22Rv1 (cell line): ENCODE data around the gene RGR.

ENCODE experiments used
- H3K27ac ChIP-seq: fragments of 450-650 bp; 2 replicates; pipeline ENCODE4 v1.5.1; 2017
- ZFX ChIP-seq: fragments of 450-650 bp; IDR thresholded peaks from 2 replicates; pipeline ENCODE4 v1.6.1; 2017; ENCODE audit warnings: antibody characterized with exemption, borderline replicate concordance
- TF ChIP-seq, protein P1 (sequence below): fragments of 450-650 bp; IDR thresholded peaks from 2 replicates; pipeline ENCODE4 v1.5.1; 2017; ENCODE audit warnings: mild to moderate bottlenecking

Gene RGR

DNA sequence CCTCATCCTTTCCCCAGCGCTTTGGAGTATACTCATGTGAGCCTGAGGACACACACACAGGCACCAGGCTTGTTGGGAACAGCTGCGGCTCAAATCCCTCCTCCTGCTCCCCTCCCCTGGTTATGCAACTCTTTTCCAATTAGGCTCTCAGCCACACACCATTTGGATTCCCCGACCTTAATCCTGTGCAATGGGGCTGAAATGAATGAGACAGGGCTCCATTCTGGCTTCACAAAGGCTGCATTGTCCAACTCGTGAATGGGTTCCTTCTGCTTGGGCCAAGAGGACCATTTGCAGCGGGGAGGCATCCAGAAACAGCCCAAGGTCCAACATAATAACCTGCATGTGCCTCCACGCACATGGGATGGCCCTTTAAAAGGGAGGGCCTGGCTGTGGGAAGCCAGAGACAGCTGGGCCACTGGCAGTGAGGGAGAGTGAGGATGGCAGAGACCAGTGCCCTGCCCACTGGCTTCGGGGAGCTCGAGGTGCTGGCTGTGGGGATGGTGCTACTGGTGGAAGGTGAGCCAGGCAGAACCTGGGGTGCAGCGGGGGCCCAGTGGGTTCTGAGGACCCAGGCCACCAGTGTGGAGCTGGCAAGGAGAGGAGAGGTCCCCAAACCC is at the start of gene RGR:
TSS of gene RGR (plus strand) at position 403 of the 620 bp plus-strand sequence. CDS start at position 441, 38 bp downstream.
- no peak within 1 kb of the TSS for H3K27ac ChIP-seq
- TF ChIP-seq, protein P1, sequence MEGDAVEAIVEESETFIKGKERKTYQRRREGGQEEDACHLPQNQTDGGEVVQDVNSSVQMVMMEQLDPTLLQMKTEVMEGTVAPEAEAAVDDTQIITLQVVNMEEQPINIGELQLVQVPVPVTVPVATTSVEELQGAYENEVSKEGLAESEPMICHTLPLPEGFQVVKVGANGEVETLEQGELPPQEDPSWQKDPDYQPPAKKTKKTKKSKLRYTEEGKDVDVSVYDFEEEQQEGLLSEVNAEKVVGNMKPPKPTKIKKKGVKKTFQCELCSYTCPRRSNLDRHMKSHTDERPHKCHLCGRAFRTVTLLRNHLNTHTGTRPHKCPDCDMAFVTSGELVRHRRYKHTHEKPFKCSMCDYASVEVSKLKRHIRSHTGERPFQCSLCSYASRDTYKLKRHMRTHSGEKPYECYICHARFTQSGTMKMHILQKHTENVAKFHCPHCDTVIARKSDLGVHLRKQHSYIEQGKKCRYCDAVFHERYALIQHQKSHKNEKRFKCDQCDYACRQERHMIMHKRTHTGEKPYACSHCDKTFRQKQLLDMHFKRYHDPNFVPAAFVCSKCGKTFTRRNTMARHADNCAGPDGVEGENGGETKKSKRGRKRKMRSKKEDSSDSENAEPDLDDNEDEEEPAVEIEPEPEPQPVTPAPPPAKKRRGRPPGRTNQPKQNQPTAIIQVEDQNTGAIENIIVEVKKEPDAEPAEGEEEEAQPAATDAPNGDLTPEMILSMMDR: no peak
- TF ChIP-seq ZFX: no peak

DNA sequence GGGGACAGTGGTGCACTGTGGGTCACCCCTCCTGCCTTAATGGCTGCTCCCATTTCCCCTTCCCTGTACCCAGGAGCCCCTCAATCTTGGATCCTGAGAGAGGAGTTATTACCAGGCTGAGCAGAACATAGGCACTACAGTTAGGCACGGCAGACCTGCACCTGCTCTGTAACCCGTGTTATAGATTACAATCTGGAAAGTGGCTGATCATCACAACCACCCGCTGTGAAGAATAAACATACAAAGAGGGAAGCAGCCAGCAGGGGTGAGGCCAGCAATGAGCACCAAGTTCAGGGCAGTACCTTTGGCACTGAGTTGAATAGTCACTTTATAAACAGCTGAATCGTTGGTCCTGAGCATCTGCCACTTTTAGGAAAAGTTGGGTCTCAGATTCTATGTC is 48.8 kb upstream of the RGR start:
- no peak overlapping the region for H3K27ac ChIP-seq
- TF ChIP-seq ZFX: no peak
- TF ChIP-seq, protein P1: no peak

- no peak overlapping the region for H3K27ac ChIP-seq
- TF ChIP-seq, protein P1: no peak
- TF ChIP-seq ZFX: no peak
Measured at GRCh38 chr10:84196941-84197340, 47.9 kb upstream of the RGR start.

- TF ChIP-seq, protein P1: no peak
- no peak for TF ChIP-seq ZFX
- no peak overlapping the region for H3K27ac ChIP-seq
Measured at GRCh38 chr10:84197643-84198042, 47.2 kb upstream of the RGR start.

- no peak for TF ChIP-seq ZFX
- TF ChIP-seq, protein P1: no peak
- no peak overlapping the region for H3K27ac ChIP-seq
Measured at GRCh38 chr10:84198206-84198915, 46.5 kb upstream of the RGR start.

DNA sequence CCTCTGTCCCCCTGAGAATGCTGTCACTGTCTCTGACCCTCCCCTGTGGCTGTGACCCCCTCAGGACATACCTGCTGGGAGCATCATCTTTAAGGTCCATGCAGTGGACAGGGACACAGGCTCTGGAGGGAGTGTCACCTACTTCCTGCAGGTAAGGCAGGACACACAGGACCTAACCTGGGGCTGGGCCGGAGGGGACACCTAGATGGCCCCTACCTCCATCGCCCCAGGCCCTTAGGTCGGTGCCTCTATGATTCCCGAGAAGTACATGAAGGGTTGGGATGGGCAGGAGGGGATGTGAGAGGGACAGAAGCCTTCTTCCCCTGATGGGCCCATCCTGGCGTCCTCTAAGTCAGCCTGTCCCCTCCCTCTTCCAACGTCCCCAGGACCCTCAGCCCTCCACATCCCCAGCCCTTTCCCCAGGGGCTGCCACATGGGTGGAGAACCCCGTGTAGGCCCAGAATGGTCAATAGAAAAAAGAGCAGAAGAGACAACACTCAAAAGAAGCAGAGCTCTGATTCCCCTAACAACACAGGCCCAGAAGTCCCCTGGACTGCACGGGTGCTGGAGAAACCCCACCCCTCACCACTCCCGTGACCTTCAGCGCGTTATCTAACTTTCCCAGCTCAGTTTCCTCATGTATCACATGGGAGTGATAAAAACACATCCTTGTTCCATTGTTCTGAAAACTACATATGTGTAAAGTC is 44.2 kb upstream of the RGR start:
- TF ChIP-seq, protein P1: no peak
- no peak for TF ChIP-seq ZFX

DNA sequence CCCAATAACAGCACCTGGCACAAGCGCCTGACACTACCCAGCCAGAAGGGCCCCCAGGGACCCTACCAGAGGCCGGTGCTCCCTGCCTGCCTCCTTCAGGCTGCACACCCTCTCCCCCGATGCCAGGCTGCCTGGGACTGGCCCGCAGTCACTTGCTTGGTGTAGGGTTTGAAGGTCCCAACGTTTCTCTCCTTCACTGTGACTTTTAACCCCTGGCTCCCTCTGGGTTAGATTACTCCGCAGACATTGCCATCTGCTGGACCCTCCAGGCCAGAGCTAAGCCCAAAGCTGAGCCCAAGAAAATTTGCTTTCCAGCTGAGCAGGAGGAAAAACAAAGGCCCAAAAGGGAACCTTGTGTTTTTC is 43.6 kb upstream of the RGR start:
- no peak for TF ChIP-seq ZFX
- TF ChIP-seq, protein P1: no peak
- no peak overlapping the region for H3K27ac ChIP-seq

More for the DNA sequence above, 44.2 kb upstream of the RGR start:
- H3K27ac ChIP-seq: no peak overlapping the region
